Prostate gland (tissue), 2 donors: ENCODE data around the gene SCAI. TPM values are rescaled to one million over a fixed set of nuclear protein-coding genes. Genes with fewer than 3 reads are reported as not detected.
A peak's percentile ranks its signal among the peaks of the same experiment; 100 is the strongest.

Source experiments
- DNase-seq: peaks from one replicate; pipeline ENCODE4 v3.0.0-alpha.2; 2019; ENCODE audit warnings: low spot score
- H3K27ac ChIP-seq, 2 donors: fragments of 200-600 bp; sonication (generic); 2 replicates each; pipeline ENCODE4 v1.5.1; 2017 to 2019
- H3K27me3 ChIP-seq: fragments of 200-600 bp; sonication (generic); replicated peaks from 2 replicates; pipeline ENCODE4 v1.5.1; 2019; ENCODE audit not compliant: insufficient read depth
- H3K36me3 ChIP-seq, 2 donors: fragments of 200-600 bp; sonication (generic); 1 replicate in 1 of 2; 2 replicates in 1 of 2; pipeline versions ENCODE4 v1.5.1 to v1.8.1; 2017 to 2019
- H3K4me1 ChIP-seq: fragments of 200-600 bp; sonication (generic); replicated peaks from 2 replicates; pipeline ENCODE4 v1.5.1; 2019
- H3K4me3 ChIP-seq, 2 donors: fragments of 200-600 bp; sonication (generic); 2 replicates each; pipeline ENCODE4 v1.5.1; 2017 to 2019
- H3K9me3 ChIP-seq: fragments of 200-600 bp; sonication (generic); 2 replicates; pipeline ENCODE4 v1.5.1; 2017
- CTCF ChIP-seq, 4 experiments: fragments of 200-600 bp in 2 of 4; fragments of 450-650 bp in 2 of 4; sonication (generic) in 2 of 4; IDR thresholded peaks; 1 replicate in 3 of 4; 2 replicates in 1 of 4; pipeline ENCODE4 v1.5.1; 2016 to 2019; ENCODE audit warnings: antibody characterized with exemption in 4 of 4, mild to moderate bottlenecking in 2 of 4, moderate library complexity in 2 of 4
- POLR2A ChIP-seq: fragments of 450-650 bp; IDR thresholded peaks from one replicate; pipeline ENCODE4 v1.6.1; 2016; ENCODE audit warnings: antibody characterized with exemption, mild to moderate bottlenecking
- POLR2AphosphoS5 ChIP-seq: sonication (generic); formaldehyde crosslinking; IDR thresholded peaks from one replicate; pipeline ENCODE4 v1.6.1; 2017; ENCODE audit warnings: antibody characterized with exemption
- WGBS: methylation state at CpG from one replicate; pipeline ENCODE4 v1.1.5; 2018; 5-methylcytosine and 5-hydroxymethylcytosine counted together
- intact Hi-C: fragments of 100-400 bp; cut with DNase I; formaldehyde crosslinking; loops from one replicate; pipeline ENCODE4 v1.14.2; 2022
- total RNA-seq, 2 donors: library from RNA; depleted of rRNA; stranded (reverse); fragments of >200 nt; gene quantifications; one replicate each; pipeline ENCODE4 v1.1.0, GENCODE V29; 2016

SCAI gene
- total RNA-seq, result 1 to 10 TPM; 3.4 to 8.6 TPM

- peak; percentile 99 for DNase-seq
- peaks cover 4% of the 10 kb centered on the region for H3K4me1 ChIP-seq
- WGBS, result under 1% methylated on average over 26 of the region's 46 CpGs
- peak within 1 kb of the TSS; percentile 71 to 79 for H3K27ac ChIP-seq
- H3K9me3 ChIP-seq, result no peaks in the 10 kb centered on the region
- TF ChIP-seq POLR2AphosphoS5 (peak; percentile 90), POLR2A (peak; percentile 71), CTCF (IDR thresholded peaks at IDR 0.05) (peak; percentile 98 to 100 (median 100))
- H3K27me3 ChIP-seq, result no peaks in the 10 kb centered on the region
- H3K36me3 ChIP-seq, result no peaks in the 10 kb centered on the region
- intact Hi-C loops, result loop anchor here (1.0 to 10.0 kb wide), 4 partner anchors 54 to 369 kb away; partner anchors contain the start of genes ARPC5L, NR6A1, OLFML2A and RPL35
- peak within 1 kb of the TSS; percentile 81 to 96 for H3K4me3 ChIP-seq
Measured at GRCh38 chr9:125143377-125144090, at the start of gene SCAI. SCAI (minus strand) TSS chr9:125143528; CDS start chr9:125143437, 91 bp downstream.

GRCh38 chr9:125190361-125190801, 47.1 kb upstream of the SCAI start:
- no peaks in the 10 kb centered on the region for H3K9me3 ChIP-seq
- 46% methylated on average over 14 of the region's 14 CpGs for WGBS
- H3K27me3 ChIP-seq, result no peaks in the 10 kb centered on the region
- H3K36me3 ChIP-seq, result no peaks in the 10 kb centered on the region
- TF ChIP-seq POLR2A (no peak), CTCF (IDR thresholded peaks at IDR 0.05) (no peak), POLR2AphosphoS5 (no peak)
- H3K4me3 ChIP-seq, result peak overlapping the region; percentile 86 to 88
- DNase-seq, result no peak
- intact Hi-C loops, result loop anchor here (5.0 kb wide), 1 partner anchor 248 kb away; the partner anchor contains the start of gene GOLGA1
- H3K4me1 ChIP-seq, result no peaks in the 10 kb centered on the region
- peak overlapping the region; percentile 82 to 85 for H3K27ac ChIP-seq

GRCh38 chr9:125189361-125190289, 46.3 kb upstream of the SCAI start, which contains the start of gene PPP6C:
PPP6C (minus strand) TSS chr9:125189803; CDS start chr9:125189718, 85 bp downstream.
- WGBS, result under 1% methylated on average over 70 of the region's 82 CpGs
- H3K36me3 ChIP-seq, result no peaks in the 10 kb centered on the region
- intact Hi-C loops, result loop anchor here (5.0 kb wide), 1 partner anchor 247 kb away; the partner anchor contains the start of gene GOLGA1
- peak within 1 kb of the TSS; percentile 86 to 88 for H3K4me3 ChIP-seq
- DNase-seq, result peak; percentile 95
- no peaks in the 10 kb centered on the region for H3K9me3 ChIP-seq
- H3K27me3 ChIP-seq, result no peaks in the 10 kb centered on the region
- H3K27ac ChIP-seq, result peak within 1 kb of the TSS; percentile 82 to 85
- no peaks in the 10 kb centered on the region for H3K4me1 ChIP-seq
- TF ChIP-seq POLR2AphosphoS5, result peak; percentile 95
- peak; percentile 63 for TF ChIP-seq POLR2A
- peak; percentile 48 to 91 (median 70) for TF ChIP-seq CTCF (IDR thresholded peaks at IDR 0.05)

GRCh38 chr9:125189011-125189360, 45.7 kb upstream of the SCAI start:
- no peak for TF ChIP-seq CTCF (IDR thresholded peaks at IDR 0.05)
- no peak for TF ChIP-seq POLR2A
- no peak for TF ChIP-seq POLR2AphosphoS5
- Histone ChIP-seq H3K36me3 (no peaks in the 10 kb centered on the region), H3K9me3 (no peaks in the 10 kb centered on the region), H3K4me3 (peak overlapping the region; percentile 86 to 88), H3K27ac (peak overlapping the region; percentile 82 to 85), H3K4me1 (no peaks in the 10 kb centered on the region), H3K27me3 (no peaks in the 10 kb centered on the region)
- 2% methylated on average over 22 of the region's 26 CpGs for WGBS
- intact Hi-C loops, result no loop called here
- peak; percentile 8 for DNase-seq
